Nephron progenitor cell (in vitro differentiated cells): Measurements from ENCODE around the gene KRTAP12-1.
A peak's percentile ranks its signal among the peaks of the same experiment; 100 is the strongest.

Experiments used
- DNase-seq: peaks from one replicate; pipeline ENCODE4 v3.0.0; 2021
- H3K27ac Mint-ChIP-seq: 2 replicates; pipeline ENCODE4 v1.8.0; 2021; ENCODE audit warnings: mild to moderate bottlenecking, moderate library complexity, mixed read lengths
- H3K27me3 Mint-ChIP-seq: 2 replicates; pipeline ENCODE4 v1.8.0; 2021; ENCODE audit warnings: mild to moderate bottlenecking, low read depth, mixed read lengths; ENCODE audit not compliant: poor library complexity
- H3K36me3 Mint-ChIP-seq: 2 replicates; pipeline ENCODE4 v1.8.0; 2021; ENCODE audit warnings: low read depth, mixed read lengths
- H3K4me1 Mint-ChIP-seq: 2 replicates; pipeline ENCODE4 v1.8.0; 2021; ENCODE audit warnings: mixed read lengths
- H3K4me3 Mint-ChIP-seq: 2 replicates; pipeline ENCODE4 v1.8.0; 2021; ENCODE audit warnings: mild to moderate bottlenecking, moderate library complexity, mixed read lengths
- H3K9me3 Mint-ChIP-seq: 2 replicates; pipeline ENCODE4 v1.8.0; 2021; ENCODE audit warnings: mild to moderate bottlenecking, moderate library complexity, mixed read lengths
- TF ChIP-seq, protein P1 (sequence below): fragments of 200-600 bp; sonication (generic); IDR thresholded peaks from 2 replicates; pipeline ENCODE4 v1.5.0; 2021; ENCODE audit warnings: antibody characterized with exemption

Gene KRTAP12-1

DNA sequence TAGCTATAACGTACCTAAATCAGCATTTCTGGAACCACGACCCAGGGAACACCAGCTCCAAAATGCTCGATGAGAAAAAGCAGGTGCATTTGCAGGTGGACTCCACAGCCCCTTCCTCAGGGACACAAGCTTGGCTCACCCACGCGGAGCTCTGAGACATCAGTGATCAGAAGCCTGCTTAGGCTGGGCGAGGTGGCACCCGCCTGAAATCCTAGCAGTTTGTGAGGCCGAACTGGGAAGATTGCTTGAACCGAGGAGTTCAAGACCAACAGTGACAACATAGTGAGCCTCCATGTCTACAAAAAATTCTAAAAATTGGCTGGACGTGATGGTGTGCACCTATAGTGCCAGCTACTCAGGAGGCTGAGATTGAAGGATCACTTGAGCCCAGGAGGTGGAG is 31.9 kb upstream of the KRTAP12-1 start:
- no peak for DNase-seq
- Mint-ChIP-seq H3K27me3 (peaks cover 93% of the 10 kb centered on the region), H3K36me3 (no peaks in the 10 kb centered on the region), H3K4me3 (peak overlapping the region; percentile 5), H3K27ac (no peak overlapping the region), H3K4me1 (peaks cover 51% of the 10 kb centered on the region), H3K9me3 (no peaks in the 10 kb centered on the region)
- TF ChIP-seq, protein P1, sequence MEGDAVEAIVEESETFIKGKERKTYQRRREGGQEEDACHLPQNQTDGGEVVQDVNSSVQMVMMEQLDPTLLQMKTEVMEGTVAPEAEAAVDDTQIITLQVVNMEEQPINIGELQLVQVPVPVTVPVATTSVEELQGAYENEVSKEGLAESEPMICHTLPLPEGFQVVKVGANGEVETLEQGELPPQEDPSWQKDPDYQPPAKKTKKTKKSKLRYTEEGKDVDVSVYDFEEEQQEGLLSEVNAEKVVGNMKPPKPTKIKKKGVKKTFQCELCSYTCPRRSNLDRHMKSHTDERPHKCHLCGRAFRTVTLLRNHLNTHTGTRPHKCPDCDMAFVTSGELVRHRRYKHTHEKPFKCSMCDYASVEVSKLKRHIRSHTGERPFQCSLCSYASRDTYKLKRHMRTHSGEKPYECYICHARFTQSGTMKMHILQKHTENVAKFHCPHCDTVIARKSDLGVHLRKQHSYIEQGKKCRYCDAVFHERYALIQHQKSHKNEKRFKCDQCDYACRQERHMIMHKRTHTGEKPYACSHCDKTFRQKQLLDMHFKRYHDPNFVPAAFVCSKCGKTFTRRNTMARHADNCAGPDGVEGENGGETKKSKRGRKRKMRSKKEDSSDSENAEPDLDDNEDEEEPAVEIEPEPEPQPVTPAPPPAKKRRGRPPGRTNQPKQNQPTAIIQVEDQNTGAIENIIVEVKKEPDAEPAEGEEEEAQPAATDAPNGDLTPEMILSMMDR: no peak

DNA sequence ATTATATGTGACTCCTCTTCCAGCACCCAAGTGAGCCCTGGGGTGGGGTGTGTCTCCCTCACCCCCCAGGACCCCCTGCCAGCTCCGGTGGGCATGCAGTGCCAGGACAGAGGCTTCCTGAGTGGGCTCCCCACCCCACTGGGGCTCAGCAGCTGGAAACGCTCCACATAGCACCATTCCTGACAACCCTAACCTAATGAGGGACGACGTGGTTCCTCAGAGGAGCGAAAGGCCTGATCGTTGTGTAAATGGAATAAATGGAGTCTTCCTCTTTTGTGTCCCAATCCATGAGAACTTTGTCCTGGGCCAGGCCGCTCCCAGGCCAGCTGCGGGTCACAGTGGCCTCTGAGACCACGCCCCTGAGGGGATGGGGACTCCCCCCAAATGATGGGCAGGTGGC is 31.2 kb upstream of the KRTAP12-1 start:
- DNase-seq: no peak
- H3K4me1 Mint-ChIP-seq: peaks cover 58% of the 10 kb centered on the region
- no peaks in the 10 kb centered on the region for H3K9me3 Mint-ChIP-seq
- H3K27ac Mint-ChIP-seq: no peak overlapping the region
- TF ChIP-seq, protein P1: no peak
- peaks cover 95% of the 10 kb centered on the region for H3K27me3 Mint-ChIP-seq
- no peak overlapping the region for H3K4me3 Mint-ChIP-seq
- H3K36me3 Mint-ChIP-seq: no peaks in the 10 kb centered on the region

DNA sequence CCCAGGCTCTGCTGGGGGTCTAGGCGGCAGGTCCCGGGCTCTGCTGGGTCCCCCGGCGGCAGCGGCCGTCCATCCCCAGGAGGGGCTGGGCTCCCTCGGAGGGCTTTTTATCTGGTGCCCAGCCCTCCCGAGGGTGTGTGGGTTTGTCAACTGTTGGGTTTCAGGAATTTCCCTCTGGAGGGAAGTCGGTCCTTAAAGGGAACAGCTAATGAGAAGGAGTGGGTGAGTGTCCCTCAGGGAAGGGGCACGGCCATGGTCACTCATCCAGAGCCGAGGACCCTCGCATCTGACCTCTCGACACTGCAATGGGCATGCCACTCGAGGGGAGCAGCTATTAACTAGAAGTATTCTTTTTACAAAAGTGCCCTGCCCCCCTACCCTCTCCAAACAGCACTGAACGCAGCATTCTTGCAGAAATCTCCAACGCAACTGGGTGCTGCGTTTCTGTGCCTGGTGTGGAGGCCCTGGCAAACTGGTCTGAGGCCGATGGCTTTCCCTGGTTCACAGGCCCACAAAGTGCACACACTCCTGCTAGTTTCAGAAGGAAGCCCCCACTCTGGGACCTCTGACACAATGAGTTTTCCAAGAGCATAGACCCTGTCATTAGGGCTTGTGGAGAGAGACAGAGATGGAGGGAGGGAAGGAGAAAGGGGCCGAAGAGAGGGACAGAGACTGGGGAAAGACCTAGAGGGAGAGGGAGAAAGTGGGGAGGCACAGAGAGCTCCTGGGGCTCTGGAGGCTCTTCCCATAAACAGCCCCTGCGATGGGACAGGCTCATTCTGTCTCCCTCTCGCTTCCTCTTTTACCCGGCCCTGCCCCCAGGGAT is 30.5 kb upstream of the KRTAP12-1 start:
- H3K36me3 Mint-ChIP-seq: no peaks in the 10 kb centered on the region
- no peak for DNase-seq
- no peak overlapping the region for H3K4me3 Mint-ChIP-seq
- TF ChIP-seq, protein P1: no peak
- peaks cover 98% of the 10 kb centered on the region for H3K27me3 Mint-ChIP-seq
- no peak overlapping the region for H3K27ac Mint-ChIP-seq
- H3K4me1 Mint-ChIP-seq: peaks cover 65% of the 10 kb centered on the region
- no peaks in the 10 kb centered on the region for H3K9me3 Mint-ChIP-seq

DNA sequence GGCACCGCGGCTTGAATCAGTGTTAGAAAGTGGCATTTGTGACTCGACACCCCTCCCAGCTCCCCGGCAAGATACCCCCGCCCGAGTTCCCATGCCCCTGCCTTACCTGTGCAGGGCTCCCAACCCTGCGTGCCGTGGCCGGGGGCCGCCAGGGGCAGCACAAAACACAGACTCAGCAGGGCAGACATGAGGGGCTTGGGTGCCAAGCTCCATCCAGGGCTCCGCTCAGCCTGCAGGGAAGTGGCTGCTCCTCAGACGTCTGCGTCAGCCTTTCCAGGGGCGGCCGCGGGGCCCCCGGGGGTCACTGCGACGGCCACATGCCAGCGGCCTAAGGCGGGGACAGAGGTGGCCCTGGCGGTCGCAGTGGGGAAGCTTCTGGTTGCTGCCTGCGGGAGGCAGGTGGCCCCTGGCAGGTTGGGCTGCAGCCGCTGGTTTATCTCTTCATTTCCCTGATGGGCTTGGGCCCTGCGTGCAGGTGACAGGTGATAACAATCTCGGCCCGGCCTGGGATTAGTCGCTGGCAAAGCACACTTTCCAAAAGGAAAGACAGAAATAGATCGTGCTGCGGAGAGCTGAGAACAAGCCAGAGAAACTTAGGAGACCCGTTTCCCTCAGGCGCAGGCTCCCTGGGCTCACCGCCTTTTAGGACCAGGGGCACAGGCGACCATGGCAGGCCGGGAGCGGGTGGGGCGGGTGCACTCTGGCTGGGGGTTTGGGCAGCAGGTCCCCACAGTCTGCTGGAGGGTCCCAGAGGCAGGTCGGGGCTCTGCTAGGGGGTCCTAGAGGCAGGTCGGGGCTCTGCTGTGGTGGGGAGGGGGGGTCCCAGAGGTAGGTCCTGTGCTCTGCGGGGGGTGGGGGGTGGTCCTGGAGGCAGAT is 29.6 kb upstream of the KRTAP12-1 start, which contains the start of gene TSPEAR:
Gene TSPEAR, minus strand, starts transcription at position 246 of the 876 bp plus-strand sequence. Its CDS starts 58 bp downstream, at position 188.
- no peak within 1 kb of the TSS for H3K27ac Mint-ChIP-seq
- TF ChIP-seq, protein P1: peak; percentile 13
- peaks cover 66% of the 10 kb centered on the region for H3K4me1 Mint-ChIP-seq
- no peaks in the 10 kb centered on the region for H3K36me3 Mint-ChIP-seq
- peak within 1 kb of the TSS; percentile 50 for H3K4me3 Mint-ChIP-seq
- H3K9me3 Mint-ChIP-seq: no peaks in the 10 kb centered on the region
- no peak for DNase-seq
- H3K27me3 Mint-ChIP-seq: peaks cover 98% of the 10 kb centered on the region

DNA sequence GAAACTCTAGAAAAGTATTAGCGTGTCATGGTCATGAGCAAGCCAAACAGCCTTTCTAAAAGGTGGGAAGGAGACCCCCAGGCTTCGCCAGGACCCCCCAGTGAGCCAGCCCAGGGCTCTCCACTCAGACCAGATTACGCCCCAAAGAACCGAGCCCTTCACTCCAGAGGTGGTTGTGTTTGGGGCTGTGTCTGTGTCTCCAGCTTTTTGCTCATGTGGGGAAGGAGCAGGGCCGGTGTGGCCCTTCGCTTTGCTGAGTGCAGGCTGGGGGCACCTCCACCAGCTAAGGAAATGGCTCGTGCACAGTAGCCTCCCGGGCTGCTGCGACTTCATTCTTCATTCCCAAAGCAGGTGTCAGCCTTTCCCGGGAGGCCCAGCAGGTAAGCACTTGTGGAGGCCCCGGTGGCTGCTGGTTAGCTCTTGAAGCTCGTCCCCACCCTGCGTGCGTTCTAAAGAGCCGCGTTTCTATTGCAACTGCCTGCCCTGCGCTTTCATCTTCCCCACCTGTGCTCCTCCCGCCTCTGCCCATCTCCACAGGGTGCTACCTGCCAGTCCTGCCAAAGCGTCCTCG is 28.9 kb upstream of the KRTAP12-1 start:
- no peaks in the 10 kb centered on the region for H3K36me3 Mint-ChIP-seq
- peak overlapping the region; percentile 40 for H3K4me3 Mint-ChIP-seq
- TF ChIP-seq, protein P1: no peak
- H3K27ac Mint-ChIP-seq: no peak overlapping the region
- DNase-seq: no peak
- H3K9me3 Mint-ChIP-seq: peaks cover 7% of the 10 kb centered on the region
- peaks cover 99% of the 10 kb centered on the region for H3K27me3 Mint-ChIP-seq
- H3K4me1 Mint-ChIP-seq: peaks cover 66% of the 10 kb centered on the region
